ENCODE measurements around the gene RGS3. TPM values are rescaled to one million over a fixed set of nuclear protein-coding genes. Genes with fewer than 3 reads are reported as not detected.

RGS3 gene
- polyA plus RNA-seq, 3 donors from 2014 or later = 76.9 to 230 (median 90.7) TPM

DNA sequence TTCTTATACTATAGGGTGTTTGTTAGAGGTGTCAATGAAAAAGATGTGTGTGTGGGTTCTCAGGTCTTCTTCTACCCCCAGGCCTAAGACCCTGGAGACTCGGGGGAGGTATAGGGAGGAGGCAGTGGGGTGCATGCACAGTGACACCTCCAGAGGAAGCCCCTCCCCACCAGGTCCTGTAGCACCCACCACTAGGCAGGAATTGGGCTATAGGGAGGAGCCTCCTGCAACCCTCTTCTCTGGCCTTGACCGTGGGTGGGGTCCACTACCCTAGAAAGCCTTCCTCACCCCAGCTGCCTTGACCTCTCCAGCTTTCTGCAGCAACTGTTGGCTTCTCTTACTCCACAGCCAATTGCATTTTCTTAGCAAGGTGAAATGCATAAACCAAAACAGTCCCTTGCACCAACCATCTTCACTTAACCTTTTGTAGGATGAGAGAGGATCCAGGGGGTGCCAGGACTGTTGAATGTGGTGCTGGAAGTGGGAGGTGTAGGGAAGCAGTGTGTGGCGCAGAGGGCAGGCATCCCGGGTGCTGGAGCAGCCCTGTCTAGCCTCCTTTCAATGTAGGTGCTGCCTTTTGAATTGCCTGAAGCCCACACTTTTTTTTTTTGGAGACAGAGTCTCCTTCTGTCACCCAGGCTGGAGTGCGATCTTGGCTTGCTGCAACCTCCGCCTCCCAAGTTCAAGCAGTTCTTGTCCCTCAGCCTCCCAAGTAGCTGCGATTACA, 128.5 kb downstream of the RGS3 start:
- Mint-ChIP-seq H3K36me3 (peaks cover 7 to 34% (median 13%) of the 10 kb centered on the region in 3 donors), H3K4me1 (peaks cover 60 to 61% of the 10 kb centered on the region in 2 donors), H3K27me3 (ENCODE audit: low read depth in 3 of 3) (peaks cover 2 to 27% (median 3%) of the 10 kb centered on the region in 3 donors), H3K27ac (peak overlapping the region; percentile 70 to 82 (median 76)), H3K9me3 (no peaks in the 10 kb centered on the region), H3K4me3 (peak overlapping the region in 4 of 5 donors; percentile 2 to 30 (median 12))
- no peak for DNase-seq

DNA sequence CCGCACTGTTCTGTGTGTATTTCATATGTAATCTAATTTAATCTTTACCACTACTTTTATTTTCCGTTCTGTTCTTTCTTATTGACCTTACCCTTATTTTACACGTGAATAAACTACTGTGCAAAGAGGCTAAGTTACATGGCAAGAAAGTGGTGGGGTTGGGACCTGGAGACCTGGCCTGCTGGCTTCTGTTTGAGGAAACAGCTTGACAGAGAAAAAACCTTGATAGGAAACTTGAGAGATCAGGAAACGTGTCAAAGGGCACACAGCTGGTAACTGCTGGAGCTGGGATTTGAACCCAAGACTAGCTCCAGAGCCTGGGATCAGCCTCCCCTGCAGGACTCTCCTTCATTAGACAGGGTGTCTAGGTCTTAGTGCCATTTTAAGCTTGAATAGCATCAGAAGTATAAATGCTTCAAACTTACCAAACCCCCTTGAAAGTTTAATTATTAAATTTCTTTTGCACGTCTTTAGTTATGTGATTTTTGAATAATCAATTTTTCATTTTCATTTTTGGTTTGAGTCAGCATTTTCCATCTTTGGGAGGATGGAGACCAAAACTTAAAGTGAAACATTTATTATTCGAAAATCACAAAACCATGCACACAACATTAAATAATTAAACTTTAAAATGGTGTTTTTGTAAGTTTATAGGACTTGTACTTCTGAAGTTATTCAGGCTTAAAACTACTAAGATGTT, 129.5 kb downstream of the RGS3 start:
- Mint-ChIP-seq H3K4me3 (no peak overlapping the region), H3K9me3 (no peaks in the 10 kb centered on the region), H3K27ac (peak overlapping the region; percentile 27 to 80 (median 73)), H3K4me1 (peaks cover 50 to 52% of the 10 kb centered on the region in 2 donors), H3K27me3 (ENCODE audit: low read depth in 3 of 3) (peaks cover 2 to 22% (median 3%) of the 10 kb centered on the region in 3 donors), H3K36me3 (peaks cover 7 to 37% (median 13%) of the 10 kb centered on the region in 3 donors)
- DNase-seq = no peak

DNA sequence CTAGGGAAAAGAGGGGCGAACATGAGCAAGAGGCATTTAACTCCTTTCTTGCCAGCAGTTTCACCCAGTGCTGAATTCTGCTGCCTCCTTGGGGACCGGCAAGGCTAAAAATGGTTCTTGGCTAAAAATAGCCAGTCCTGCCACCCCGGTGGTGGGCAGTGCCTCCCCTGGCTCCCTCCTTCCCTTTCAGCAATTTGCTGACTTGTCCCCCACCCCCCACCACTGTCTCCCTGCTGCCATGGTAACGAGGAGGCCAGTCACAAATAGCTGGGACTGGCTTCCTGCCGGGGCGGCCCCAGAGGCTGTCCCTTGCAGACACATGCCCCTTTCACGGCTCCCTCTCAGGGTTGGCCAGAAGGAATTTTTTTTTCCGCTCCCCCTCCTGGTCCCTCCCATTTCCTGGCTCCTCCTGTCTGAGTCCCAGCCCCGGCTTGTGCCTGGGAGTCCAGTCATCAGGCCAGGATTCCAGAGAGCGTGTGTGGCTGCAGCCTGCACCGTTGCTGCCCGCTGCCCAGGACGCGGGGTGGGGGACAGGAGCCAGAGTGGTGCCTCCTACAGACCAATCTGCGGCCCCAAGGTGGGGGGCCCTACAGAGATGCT, 130.3 kb downstream of the RGS3 start:
- H3K27me3 Mint-ChIP-seq (ENCODE audit: low read depth in 3 of 3) = peaks cover 2 to 21% (median 5%) of the 10 kb centered on the region in 3 donors
- H3K27ac Mint-ChIP-seq = peak overlapping the region in 3 of 6 donors; percentile 40 to 72 (median 66)
- H3K9me3 Mint-ChIP-seq = no peaks in the 10 kb centered on the region
- DNase-seq = no peak
- H3K4me3 Mint-ChIP-seq = no peak overlapping the region
- H3K4me1 Mint-ChIP-seq = peaks cover 42 to 44% of the 10 kb centered on the region in 2 donors
- H3K36me3 Mint-ChIP-seq = peaks cover 7 to 34% (median 13%) of the 10 kb centered on the region in 3 donors

DNA sequence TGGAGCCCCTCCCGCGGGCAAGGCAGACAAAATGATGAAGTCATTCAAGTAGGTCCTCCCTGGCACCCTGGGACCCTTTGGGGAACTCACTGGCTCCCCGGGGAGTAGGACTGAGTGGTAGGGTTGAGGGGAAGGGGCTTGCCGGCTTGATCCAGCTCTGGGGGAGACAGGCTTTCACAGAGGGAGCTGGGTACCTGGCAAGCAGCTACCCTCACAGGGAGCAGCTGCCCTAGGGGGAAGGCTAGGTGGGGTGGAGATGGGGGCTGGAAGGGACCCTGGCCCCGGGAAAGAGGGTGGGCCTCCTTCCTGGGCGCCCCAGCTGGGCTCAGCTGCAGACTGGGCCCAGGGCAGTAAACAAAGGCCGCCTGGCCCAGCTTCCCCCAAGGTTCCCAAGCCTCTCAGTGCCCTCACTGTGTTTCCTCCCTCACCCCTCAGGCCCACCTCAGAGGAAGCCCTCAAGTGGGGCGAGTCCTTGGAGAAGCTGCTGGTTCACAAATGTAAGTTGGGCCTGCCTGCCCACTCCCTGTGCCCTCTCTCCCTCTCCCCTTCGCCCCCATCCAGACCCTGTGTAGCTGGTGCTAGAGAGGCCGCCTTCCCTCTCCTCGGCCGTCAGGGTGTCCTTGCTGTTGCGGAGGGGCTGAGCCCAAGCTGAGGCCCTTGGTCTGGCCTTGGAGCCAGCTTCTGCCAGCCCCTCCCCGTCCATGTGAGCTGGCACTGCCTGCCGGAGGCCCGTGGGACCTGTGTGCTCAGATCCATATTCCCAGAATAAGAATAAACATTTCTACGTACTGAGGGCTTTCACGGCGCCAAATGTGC, 131.2 kb downstream of the RGS3 start:
- peaks cover 7 to 34% (median 13%) of the 10 kb centered on the region in 3 donors for H3K36me3 Mint-ChIP-seq
- H3K4me3 Mint-ChIP-seq = no peak overlapping the region
- peaks cover 33 to 35% of the 10 kb centered on the region in 2 donors for H3K4me1 Mint-ChIP-seq
- H3K27ac Mint-ChIP-seq = peak overlapping the region in 3 of 6 donors; percentile 37 to 72 (median 43)
- no peaks in the 10 kb centered on the region for H3K9me3 Mint-ChIP-seq
- no peak for DNase-seq
- H3K27me3 Mint-ChIP-seq (ENCODE audit: low read depth in 3 of 3) = peaks cover 2 to 17% (median 5%) of the 10 kb centered on the region in 3 donors

DNA sequence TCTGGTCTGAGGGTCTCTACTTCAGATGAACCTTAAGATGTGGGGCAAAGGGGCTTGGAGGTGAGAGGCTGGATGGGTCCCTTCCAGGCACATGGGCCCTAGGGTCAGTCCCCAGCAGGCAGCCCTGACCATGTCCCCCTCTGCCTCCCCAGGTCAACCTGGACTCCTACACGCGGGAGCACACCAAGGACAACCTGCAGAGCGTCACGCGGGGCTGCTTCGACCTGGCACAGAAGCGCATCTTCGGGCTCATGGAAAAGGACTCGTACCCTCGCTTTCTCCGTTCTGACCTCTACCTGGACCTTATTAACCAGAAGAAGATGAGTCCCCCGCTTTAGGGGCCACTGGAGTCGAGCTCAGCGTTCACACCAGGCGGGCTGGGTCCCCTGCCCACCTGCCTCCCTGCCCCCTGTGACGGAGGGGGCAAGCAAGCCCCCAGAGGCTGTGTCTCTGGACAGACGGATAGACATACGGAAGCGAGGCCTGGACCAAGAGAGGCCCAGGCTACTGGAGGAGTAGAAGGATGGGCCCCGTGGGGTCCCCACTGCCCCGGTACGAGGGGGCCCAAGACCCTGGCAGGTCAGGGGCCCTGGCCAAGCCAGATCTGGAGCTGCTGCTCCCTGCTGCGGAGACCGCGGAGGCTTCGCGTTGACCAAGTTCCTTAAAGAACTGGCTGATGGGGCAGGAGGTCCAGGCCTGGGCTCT, 133.2 kb downstream of the RGS3 start:
- H3K4me1 Mint-ChIP-seq = peaks cover 14 to 15% of the 10 kb centered on the region in 2 donors

DNA sequence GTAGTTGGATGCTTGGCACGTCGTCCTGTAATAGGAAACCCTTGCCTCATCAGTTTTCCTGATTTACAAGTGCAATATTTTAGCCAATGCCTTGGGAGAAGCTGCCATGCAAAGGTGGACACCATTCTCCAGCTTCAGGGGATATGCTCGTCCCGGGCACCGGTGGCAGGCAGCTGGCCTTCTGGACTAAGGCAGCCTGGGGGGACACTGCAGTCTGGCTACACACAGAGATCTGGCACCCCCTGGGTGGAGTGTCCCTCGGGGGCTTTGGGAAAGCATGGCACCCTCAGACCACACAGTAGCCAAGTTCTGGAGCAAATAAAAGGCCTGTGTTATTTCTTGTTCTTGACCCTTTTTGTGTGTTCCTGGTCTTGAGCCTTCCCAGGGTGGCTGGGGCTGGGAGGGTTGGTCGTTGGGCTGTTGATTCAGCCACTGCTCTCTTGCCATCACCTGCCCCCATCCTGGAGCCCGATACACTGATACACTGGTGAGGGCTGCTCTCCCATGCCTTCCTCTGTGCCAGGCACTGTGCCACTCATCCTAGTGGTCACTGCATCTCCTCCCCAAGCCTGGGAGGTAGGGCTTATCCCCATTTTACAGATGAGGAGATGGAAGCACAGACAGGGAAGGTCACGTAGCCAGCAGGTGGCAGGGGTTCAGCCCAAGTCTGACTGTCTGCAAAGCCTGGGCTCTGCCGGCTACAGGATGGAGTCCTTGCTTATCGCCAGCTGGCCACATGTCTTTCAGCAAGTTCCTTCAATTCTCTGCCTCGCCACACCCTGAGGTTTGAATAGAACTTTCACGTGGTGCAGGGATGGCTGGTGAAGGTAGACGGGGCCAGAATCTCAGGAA, 134.1 kb downstream of the RGS3 start:
- DNase-seq = no peak
- Mint-ChIP-seq H3K9me3 (no peaks in the 10 kb centered on the region), H3K36me3 (peaks cover 0 to 26% (median 12%) of the 10 kb centered on the region in 3 donors), H3K4me3 (no peak overlapping the region), H3K27me3 (ENCODE audit: low read depth in 3 of 3) (peaks cover 2 to 17% (median 5%) of the 10 kb centered on the region in 3 donors), H3K4me1 (peaks cover 6 to 12% of the 10 kb centered on the region in 2 donors), H3K27ac (peak overlapping the region in 1 of 6 donors; percentile 40)

More for the DNA sequence above, 133.2 kb downstream of the RGS3 start:
- Mint-ChIP-seq H3K27me3 (ENCODE audit: low read depth in 3 of 3) (peaks cover 2 to 20% (median 5%) of the 10 kb centered on the region in 3 donors), H3K9me3 (no peaks in the 10 kb centered on the region), H3K27ac (peak overlapping the region in 3 of 6 donors; percentile 34 to 70 (median 62)), H3K4me3 (no peak overlapping the region), H3K36me3 (peaks cover 5 to 31% (median 13%) of the 10 kb centered on the region in 3 donors)
- DNase-seq = no peak

DNA sequence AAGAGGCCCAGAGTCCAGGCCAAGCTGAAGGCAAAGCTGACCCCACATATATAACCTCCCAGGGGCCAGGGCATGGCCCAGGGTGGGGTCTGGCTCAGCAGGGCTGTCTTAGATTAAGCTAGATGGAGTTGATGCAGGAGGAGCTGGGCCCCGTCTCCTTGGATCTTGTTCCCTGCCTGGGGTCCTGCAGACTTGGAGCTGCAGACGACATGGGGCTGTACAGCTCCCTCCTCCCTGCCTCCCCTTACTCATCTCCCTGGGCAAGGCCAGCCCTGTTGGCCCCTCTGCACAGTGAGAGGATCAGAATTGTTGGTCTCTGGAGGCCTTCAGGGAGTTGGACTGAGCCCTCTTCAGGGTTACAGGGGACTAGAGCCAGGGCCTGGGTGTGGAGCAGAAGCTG, 134.9 kb downstream of the RGS3 start:
- DNase-seq = no peak
- Mint-ChIP-seq H3K36me3 (peaks cover 0 to 21% (median 9%) of the 10 kb centered on the region in 3 donors), H3K9me3 (no peaks in the 10 kb centered on the region), H3K4me1 (peaks cover 0 to 7% of the 10 kb centered on the region in 2 donors), H3K4me3 (no peak overlapping the region), H3K27me3 (ENCODE audit: low read depth in 3 of 3) (peaks cover 2 to 18% (median 7%) of the 10 kb centered on the region in 3 donors), H3K27ac (peak overlapping the region in 3 of 6 donors; percentile 8 to 56 (median 40))

DNA sequence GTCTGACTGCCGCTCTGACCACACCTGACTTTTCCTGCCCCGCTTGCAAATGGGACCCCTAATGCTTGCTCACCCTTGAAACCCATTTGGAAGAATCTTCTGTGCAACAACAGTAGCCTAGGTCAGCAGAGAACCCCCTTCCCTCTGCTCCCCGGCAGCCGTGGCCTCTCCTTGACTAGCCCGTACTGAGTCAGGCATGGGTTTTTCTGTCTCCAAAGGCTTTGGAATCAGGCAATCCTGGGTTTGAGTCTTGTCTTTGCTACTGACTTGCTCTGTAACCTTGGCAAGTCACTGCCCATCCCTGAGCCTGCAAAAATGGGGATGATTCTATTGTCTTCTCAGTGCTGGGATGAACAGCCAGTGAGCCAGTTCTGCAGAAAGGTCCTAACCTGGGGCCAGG, 135.4 kb downstream of the RGS3 start:
- peaks cover 2 to 18% (median 7%) of the 10 kb centered on the region in 3 donors for H3K27me3 Mint-ChIP-seq (ENCODE audit: low read depth in 3 of 3)
- peaks cover 0 to 4% of the 10 kb centered on the region in 2 donors for H3K4me1 Mint-ChIP-seq
- peaks cover 0 to 21% (median 9%) of the 10 kb centered on the region in 3 donors for H3K36me3 Mint-ChIP-seq
- peak overlapping the region in 3 of 6 donors; percentile 34 to 65 (median 41) for H3K27ac Mint-ChIP-seq
- H3K9me3 Mint-ChIP-seq = no peaks in the 10 kb centered on the region
- no peak for DNase-seq
- H3K4me3 Mint-ChIP-seq = no peak overlapping the region

DNA sequence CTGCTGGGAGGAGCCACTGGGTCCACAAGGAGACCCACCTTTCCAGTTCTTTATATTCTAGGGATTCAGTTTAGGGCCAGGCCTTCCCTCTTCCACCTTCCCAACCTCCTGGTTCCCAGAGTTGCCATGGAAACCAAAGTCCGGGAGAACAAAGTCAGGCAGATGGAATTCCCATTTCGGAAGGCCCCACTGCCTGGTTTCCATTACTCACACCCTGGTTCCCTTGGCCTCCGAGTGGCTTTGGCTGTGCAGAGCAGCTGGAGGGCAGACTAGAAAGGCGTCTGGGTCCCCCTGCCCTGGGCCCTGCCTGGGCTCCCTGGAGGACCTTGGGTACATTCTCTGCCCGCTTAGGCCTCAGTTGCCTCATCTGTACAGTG, 136.1 kb downstream of the RGS3 start:
- peaks cover 2 to 14% (median 7%) of the 10 kb centered on the region in 3 donors for H3K27me3 Mint-ChIP-seq (ENCODE audit: low read depth in 3 of 3)
- DNase-seq = no peak
- no peak overlapping the region for H3K4me3 Mint-ChIP-seq
- peaks cover 0 to 4% of the 10 kb centered on the region in 2 donors for H3K4me1 Mint-ChIP-seq
- peaks cover 0 to 21% (median 9%) of the 10 kb centered on the region in 3 donors for H3K36me3 Mint-ChIP-seq
- peak overlapping the region in 2 of 6 donors; percentile 36 to 62 for H3K27ac Mint-ChIP-seq
- no peaks in the 10 kb centered on the region for H3K9me3 Mint-ChIP-seq

DNA sequence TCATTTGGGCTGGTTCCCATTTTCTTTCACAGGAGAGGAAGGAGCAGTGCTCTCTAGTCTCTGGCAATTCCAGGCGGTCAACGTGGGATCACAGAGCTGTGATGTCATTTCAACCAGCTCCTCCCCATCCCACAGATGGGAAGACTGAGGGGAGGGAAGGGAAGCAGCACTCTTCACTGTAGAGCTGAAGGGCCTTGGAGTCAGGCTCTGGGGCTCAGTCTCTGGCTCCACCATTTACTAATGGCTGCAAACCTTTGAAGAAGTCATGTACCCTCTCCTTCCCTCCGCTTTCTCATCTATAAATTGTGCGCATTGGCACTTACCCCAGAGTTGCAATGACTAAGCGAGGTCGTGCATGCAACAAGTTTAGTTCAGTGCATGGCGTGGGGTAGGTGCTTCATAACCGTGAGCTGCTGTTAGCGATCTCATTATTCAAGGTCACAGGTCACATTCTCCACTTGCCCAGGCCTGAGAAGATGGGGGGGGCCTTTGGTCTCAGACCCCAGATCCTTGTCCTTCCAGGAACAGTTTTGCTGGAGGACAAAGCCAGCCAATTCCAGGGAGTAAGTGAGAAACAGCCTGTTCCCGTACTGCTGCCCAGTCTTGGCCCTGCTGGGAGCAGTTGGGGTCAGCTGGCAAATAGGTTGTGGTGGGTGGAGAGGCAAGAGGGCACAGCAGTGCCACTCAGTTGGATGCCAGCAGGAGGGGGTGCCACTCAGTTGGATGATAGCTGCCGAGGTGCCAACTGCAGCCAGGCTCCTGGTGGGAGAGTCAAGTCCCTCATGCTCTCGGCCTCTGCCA, 136.7 kb downstream of the RGS3 start:
- no peak for DNase-seq
- H3K27ac Mint-ChIP-seq = peak overlapping the region in 2 of 6 donors; percentile 62 to 77

DNA sequence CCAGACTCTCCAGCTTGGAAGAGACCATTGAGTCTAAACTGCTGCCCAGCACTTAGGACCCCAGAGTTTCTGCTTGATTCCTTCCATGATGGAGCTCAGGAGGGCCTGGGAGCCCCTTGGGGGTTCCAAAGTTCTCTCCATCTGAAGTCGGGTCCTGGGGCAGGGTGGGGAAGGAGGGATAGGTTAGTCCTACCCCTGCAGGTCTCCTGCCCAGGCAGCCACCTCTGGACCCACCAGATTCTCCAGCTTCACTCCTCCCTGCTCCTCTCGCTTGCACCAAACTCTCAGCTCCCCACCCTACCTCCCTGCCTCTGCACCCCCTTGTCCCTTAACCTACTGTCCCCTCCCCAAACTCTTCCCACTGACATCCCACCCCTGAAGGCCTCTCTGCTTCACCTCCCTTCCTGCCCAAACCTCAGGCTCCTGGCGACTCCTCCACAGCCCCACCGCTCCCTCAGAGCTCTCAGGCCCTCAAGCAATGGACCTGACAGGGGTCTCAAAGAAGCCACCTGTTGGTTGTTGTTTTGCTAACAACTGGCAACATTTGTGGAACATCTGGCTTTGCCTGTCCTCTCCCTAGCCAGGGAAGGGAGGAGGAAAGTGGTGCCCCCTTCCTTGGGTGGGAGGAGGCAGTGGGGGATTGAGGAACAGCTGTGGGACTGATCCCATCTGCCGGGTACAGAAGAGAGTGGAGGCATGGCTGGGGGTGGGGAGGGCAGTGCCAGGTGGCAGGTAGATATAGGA, 137.5 kb downstream of the RGS3 start:
- no peak for DNase-seq

More for the DNA sequence above, 136.7 kb downstream of the RGS3 start:
- Mint-ChIP-seq H3K27me3 (ENCODE audit: low read depth in 3 of 3) (peaks cover 2 to 12% (median 7%) of the 10 kb centered on the region in 3 donors), H3K9me3 (no peaks in the 10 kb centered on the region), H3K36me3 (peaks cover 0 to 18% (median 9%) of the 10 kb centered on the region in 3 donors), H3K4me3 (no peak overlapping the region), H3K4me1 (peaks cover 0 to 4% of the 10 kb centered on the region in 2 donors)

More for the DNA sequence above, 137.5 kb downstream of the RGS3 start:
- Mint-ChIP-seq H3K27ac (peak overlapping the region in 2 of 6 donors; percentile 35 to 46), H3K9me3 (no peaks in the 10 kb centered on the region), H3K4me3 (no peak overlapping the region), H3K36me3 (peaks cover 0 to 12% (median 6%) of the 10 kb centered on the region in 3 donors), H3K27me3 (ENCODE audit: low read depth in 3 of 3) (peaks cover 2 to 7% (median 7%) of the 10 kb centered on the region in 3 donors), H3K4me1 (peaks cover 0 to 4% of the 10 kb centered on the region in 2 donors)

All from immature natural killer cell (primary cell).